K562 (cell line): ENCODE results near the gene MX1. TPM values are rescaled to one million over a fixed set of nuclear protein-coding genes. Genes with fewer than 3 reads are reported as not detected.

Experiments
- ATAC-seq: fragments of 200-7000 bp; cut with Tn5 transposase; 3 replicates; pipeline ENCODE4 v1.9.1; 2020; ENCODE audit warnings: moderate library complexity
- BruUV-seq: library from RNA; stranded (reverse); fragments of 400-500 nt; replicated peaks from 2 replicates; lab custom pipeline; 2021; lab: Mats Ljungman, UMichigan
- CTCF ChIA-PET: fragments of 300-600 bp; formaldehyde crosslinking; extraction: SDS; loops from one replicate; lab custom pipeline; 2021; ENCODE audit warnings: low intra/inter-chr PET ratio; lab: Yijun Ruan, JAX
- POLR2A ChIA-PET: fragments of 300-600, 350-650 bp; sonication (Branson Sonifier 250); formaldehyde crosslinking; extraction: SDS; loops from one replicate; lab custom pipeline; 2021; ENCODE audit warnings: antibody characterized with exemption, inconsistent platforms; lab: Yijun Ruan, JAX
- DNase-seq, 4 experiments: peaks; one replicate each; pipeline versions ENCODE4 v3.0.0 to v3.0.0-alpha.2; 2011 to 2018; ENCODE audit warnings: low spot score in 3 of 4, mixed read lengths in 3 of 4; ENCODE audit errors: extremely low read depth in 1 of 4
- FAIRE-seq: peaks from 2 replicates; lab custom pipeline; 2011; peaks lifted over from hg19 to GRCh38; lab: Jason Lieb, UNC
- H2AFZ ChIP-seq: 2 replicates; pipeline ENCODE4 v1.6.0; 2011; ENCODE audit warnings: low read depth, low read length, control low read depth, inconsistent platforms
- H3K27ac ChIP-seq: fragments of 200-600 bp; 3 replicates; pipeline ENCODE4 v1.8.0; 2011; ENCODE audit warnings: low read depth, mild to moderate bottlenecking, control low read depth, inconsistent platforms, low read length, moderate library complexity, mixed read lengths; ENCODE audit errors: extremely low read depth
- H3K27me3 ChIP-seq, 2 experiments: fragments of 300-600 bp in 1 of 2; 2 replicates in 1 of 2; 3 replicates in 1 of 2; pipeline versions ENCODE4 v1.6.0 to v1.8.0; 2011; ENCODE audit warnings: inconsistent platforms in 2 of 2, low read length in 2 of 2, mild to moderate bottlenecking in 1 of 2, mixed read lengths in 1 of 2, moderate library complexity in 1 of 2; ENCODE audit not compliant: control insufficient read depth in 2 of 2, insufficient read depth in 2 of 2
- H3K36me3 ChIP-seq: fragments of 300-600 bp; 3 replicates; pipeline ENCODE4 v1.8.0; 2011; ENCODE audit warnings: mild to moderate bottlenecking, low read length, inconsistent platforms; ENCODE audit not compliant: control insufficient read depth, insufficient read depth
- H3K4me1 ChIP-seq, 2 experiments: fragments of 200-600 bp in 1 of 2; replicated peaks in 1 of 2; 2 replicates in 1 of 2; 3 replicates in 1 of 2; pipeline versions ENCODE4 v1.5.1 to v1.8.0; 2011; ENCODE audit warnings: inconsistent platforms in 2 of 2, low read length in 2 of 2, mild to moderate bottlenecking in 1 of 2, mixed read lengths in 1 of 2, moderate library complexity in 1 of 2; ENCODE audit not compliant: control insufficient read depth in 2 of 2, insufficient read depth in 2 of 2
- H3K4me2 ChIP-seq: 2 replicates; pipeline ENCODE4 v1.6.1; 2011; ENCODE audit warnings: low read length, control low read depth, inconsistent platforms, mixed read lengths; ENCODE audit not compliant: insufficient read depth
- H3K4me3 ChIP-seq: fragments of 200-600 bp; sonication (generic), shearing (Covaris generic); 2 replicates; pipeline ENCODE4 v1.5.1; 2016; ENCODE audit warnings: control low read depth, inconsistent platforms
- H3K79me2 ChIP-seq: fragments of 200-600 bp; 3 replicates; pipeline ENCODE4 v1.8.0; 2011; ENCODE audit warnings: low read length, inconsistent platforms; ENCODE audit not compliant: control insufficient read depth, insufficient read depth
- H3K9ac ChIP-seq, 2 experiments: 2 replicates each; pipeline versions ENCODE4 v1.6.0 to v1.6.1; 2011; ENCODE audit warnings: low read depth in 2 of 2, low read length in 2 of 2, control low read depth in 1 of 2, inconsistent platforms in 1 of 2, mild to moderate bottlenecking in 1 of 2, mixed read lengths in 1 of 2; ENCODE audit not compliant: insufficient read depth in 1 of 2
- H3K9me1 ChIP-seq: one replicate; pipeline ENCODE4 v1.6.0; 2011; ENCODE audit warnings: inconsistent platforms, mild to moderate bottlenecking, low read length, moderate library complexity; ENCODE audit not compliant: control insufficient read depth, insufficient read depth
- H3K9me3 ChIP-seq: replicated peaks from 2 replicates; pipeline ENCODE4 v1.5.1; 2011; ENCODE audit warnings: low read depth, low read length, inconsistent platforms; ENCODE audit not compliant: control insufficient read depth, insufficient read depth
- H4K20me1 ChIP-seq: replicated peaks from 2 replicates; pipeline ENCODE4 v1.6.1; 2011; ENCODE audit warnings: low read length, inconsistent platforms, mixed read lengths; ENCODE audit not compliant: control insufficient read depth, insufficient read depth
- CTBP1 ChIP-seq: fragments of 450-650 bp; IDR thresholded peaks from 2 replicates; pipeline ENCODE4 v1.6.1; 2016; ENCODE audit warnings: borderline replicate concordance
- ELF4 ChIP-seq: fragments of 450-650 bp; formaldehyde crosslinking; IDR thresholded peaks from 2 replicates; pipeline ENCODE4 v1.4.0; 2022; ENCODE audit warnings: missing genetic modification characterization
- GTF2E2 ChIP-seq: fragments of 200-800 bp; sonication (Bioruptor generic); IDR thresholded peaks from 2 replicates; pipeline ENCODE4 v1.6.1; 2016; ENCODE audit warnings: missing genetic modification characterization, missing compliant biosample characterization
- MEF2D ChIP-seq: conservative IDR thresholded peaks from 2 replicates; pipeline ENCODE4 v1.6.1; 2016; ENCODE audit warnings: low read depth, missing genetic modification characterization, missing compliant biosample characterization
- MEIS2 ChIP-seq: fragments of 450-650 bp; IDR thresholded peaks from 2 replicates; pipeline ENCODE4 v1.6.1; 2014; ENCODE audit warnings: mild to moderate bottlenecking; ENCODE audit not compliant: partially characterized antibody
- PRPF4 ChIP-seq: fragments of 200-400 bp; formaldehyde crosslinking; IDR thresholded peaks from one replicate; pipeline ENCODE4 v1.6.1; 2017; ENCODE audit warnings: low read length, low read depth, mild to moderate bottlenecking; ENCODE audit not compliant: insufficient read depth, poor library complexity, severe bottlenecking
- TARDBP ChIP-seq: fragments of 450-650 bp; IDR thresholded peaks from 2 replicates; pipeline ENCODE4 v1.6.1; 2016
- WHSC1 ChIP-seq: IDR thresholded peaks from one replicate; pipeline ENCODE4 v1.6.1; 2012; ENCODE audit warnings: low read length, control low read depth, inconsistent platforms
- WGBS: fragments of 100-300 bp; shearing (Covaris generic); methylation state at CpG from one replicate; pipeline ENCODE4 v1.1.6; 2016; ENCODE audit warnings: low coverage, mixed read lengths; ENCODE audit not compliant: insufficient coverage; ENCODE audit errors: missing lambda C conversion rate; 5-methylcytosine and 5-hydroxymethylcytosine counted together
- in situ Hi-C: fragments of 300-500 bp; cut with MboI; formaldehyde crosslinking; loops from 4 replicates; pipeline ENCODE4 v1.15.0; 2018; ENCODE audit warnings: inconsistent platforms, mixed read lengths
- intact Hi-C: fragments of 100-400 bp; cut with micrococcal nuclease; formaldehyde crosslinking; loops from 2 replicates; pipeline ENCODE4 v1.14.2; 2022
- polyA plus RNA-seq, 8 experiments: library from polyadenylated mRNA; depleted of rRNA in 4 of 8; stranded (reverse) in 5 of 8; unstranded in 3 of 8; fragments of >200 nt; fragmentation: Nextera tagmentation in 2 of 8; fragmentation: Illumina TruSeq in 1 of 8; extraction: Ambion mirVana in 2 of 8; extraction: Trizol in 1 of 8; gene quantifications; 2 replicates each; pipeline versions ENCODE4 v1.2.1 to v1.2.3, GENCODE V29; 2011 to 2014; ENCODE audit warnings: inconsistent platforms in 1 of 8, missing spikeins in 1 of 8
- total RNA-seq, 7 experiments: library from RNA; depleted of rRNA in 6 of 7; stranded (reverse); fragments of >200 nt in 6 of 7; fragmentation: Illumina TruSeq in 2 of 7; extraction: Trizol in 2 of 7; gene quantifications; 2 replicates each; pipeline versions ENCODE4 v1.2.1 to v1.2.3, GENCODE V29; 2011 to 2021; ENCODE audit warnings: low replicate concordance in 1 of 7
- TF ChIP-seq, protein P1 (sequence below): fragments of 250-450 bp; sonication (Bioruptor Pico); IDR thresholded peaks from 2 replicates; pipeline ENCODE4 v1.5.0; 2020; ENCODE audit warnings: mild to moderate bottlenecking, borderline replicate concordance
- TF ChIP-seq, protein P2 (sequence below): fragments of 250-450 bp; sonication (Bioruptor Pico); IDR thresholded peaks from 2 replicates; pipeline ENCODE4 v1.4.0; 2020; ENCODE audit warnings: mild to moderate bottlenecking, moderate library complexity, borderline replicate concordance
- TF ChIP-seq, protein P3 (sequence below): fragments of 450-650 bp; formaldehyde crosslinking; IDR thresholded peaks from 2 replicates; pipeline ENCODE4 v1.4.0; 2020; ENCODE audit warnings: mild to moderate bottlenecking, moderate library complexity
- TF ChIP-seq, protein P4 (sequence below): sonication (generic); formaldehyde crosslinking; IDR thresholded peaks from 2 replicates; pipeline ENCODE4 v1.8.0; 2022; ENCODE audit warnings: mild to moderate bottlenecking, missing genetic modification reagents
- TF ChIP-seq, protein P5 (sequence below): sonication (generic); formaldehyde crosslinking; IDR thresholded peaks from 2 replicates; pipeline ENCODE4 v1.8.1; 2023; ENCODE audit warnings: mild to moderate bottlenecking, missing genetic modification reagents

The MX1 gene
- total and polyA plus RNA-seq, 9 of the 15 experiments (the other 6 are each of a cell fraction or from before 2014, with no cell fraction given), result 0.07 to 0.51 (median 0.21) TPM; not detected in 5

DNA sequence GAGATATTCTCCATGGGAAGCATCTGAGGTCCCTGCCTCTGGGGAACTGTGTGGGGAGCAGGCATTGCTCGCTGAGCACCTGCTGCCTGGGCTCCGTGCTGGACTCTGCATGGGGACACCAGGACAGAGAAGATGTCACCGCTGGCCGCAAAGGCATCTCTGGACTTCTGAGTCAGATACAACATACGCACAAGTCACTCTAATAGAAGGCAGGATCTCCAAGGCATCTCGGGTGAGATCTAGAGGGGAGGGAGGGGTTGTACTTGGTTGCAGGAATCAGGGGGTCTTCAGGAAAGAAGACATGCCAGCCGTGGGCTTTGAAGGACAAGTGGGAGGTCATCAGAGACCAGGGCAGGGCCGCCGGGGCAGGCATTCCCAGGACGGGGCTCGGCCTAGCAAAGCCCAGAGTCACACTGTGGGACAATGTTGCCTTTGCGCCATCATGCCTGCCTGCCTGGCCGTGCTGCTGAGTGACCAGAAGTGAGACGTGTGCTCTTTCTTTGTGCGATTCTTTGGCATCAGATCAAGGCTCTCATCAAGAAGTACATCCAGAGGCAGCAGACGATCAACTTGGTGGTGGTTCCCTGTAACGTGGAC, 35.9 kb upstream of the MX1 start:
- FAIRE-seq (no peak), ATAC-seq (no peak), DNase-seq (no peak)
- H3K27me3 ChIP-seq, result peaks cover 12 to 43% of the 10 kb centered on the region in 2 experiments
- no peaks in the 10 kb centered on the region for H3K79me2 ChIP-seq
- H4K20me1 ChIP-seq, result no peaks in the 10 kb centered on the region; the same call in 1 of the 2 replicates
- H3K9me3 ChIP-seq, result no peaks in the 10 kb centered on the region
- POLR2A ChIA-PET, result interaction anchor here (0.6 kb wide), 1 partner anchor 124 kb away, joined by 3 read pairs; no protein-coding TSS in a partner anchor
- WGBS, result 2% methylated on average over 17 of the region's 17 CpGs
- CTCF ChIA-PET, result no interaction called here
- no peaks in the 10 kb centered on the region for H3K36me3 ChIP-seq
- TF ChIP-seq ELF4 (CRISPR knock-in tag), result no peak
- TF ChIP-seq, protein P1, sequence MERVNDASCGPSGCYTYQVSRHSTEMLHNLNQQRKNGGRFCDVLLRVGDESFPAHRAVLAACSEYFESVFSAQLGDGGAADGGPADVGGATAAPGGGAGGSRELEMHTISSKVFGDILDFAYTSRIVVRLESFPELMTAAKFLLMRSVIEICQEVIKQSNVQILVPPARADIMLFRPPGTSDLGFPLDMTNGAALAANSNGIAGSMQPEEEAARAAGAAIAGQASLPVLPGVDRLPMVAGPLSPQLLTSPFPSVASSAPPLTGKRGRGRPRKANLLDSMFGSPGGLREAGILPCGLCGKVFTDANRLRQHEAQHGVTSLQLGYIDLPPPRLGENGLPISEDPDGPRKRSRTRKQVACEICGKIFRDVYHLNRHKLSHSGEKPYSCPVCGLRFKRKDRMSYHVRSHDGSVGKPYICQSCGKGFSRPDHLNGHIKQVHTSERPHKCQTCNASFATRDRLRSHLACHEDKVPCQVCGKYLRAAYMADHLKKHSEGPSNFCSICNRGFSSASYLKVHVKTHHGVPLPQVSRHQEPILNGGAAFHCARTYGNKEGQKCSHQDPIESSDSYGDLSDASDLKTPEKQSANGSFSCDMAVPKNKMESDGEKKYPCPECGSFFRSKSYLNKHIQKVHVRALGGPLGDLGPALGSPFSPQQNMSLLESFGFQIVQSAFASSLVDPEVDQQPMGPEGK, result no peak
- TF ChIP-seq PRPF4, result no peak
- TF ChIP-seq, protein P2, sequence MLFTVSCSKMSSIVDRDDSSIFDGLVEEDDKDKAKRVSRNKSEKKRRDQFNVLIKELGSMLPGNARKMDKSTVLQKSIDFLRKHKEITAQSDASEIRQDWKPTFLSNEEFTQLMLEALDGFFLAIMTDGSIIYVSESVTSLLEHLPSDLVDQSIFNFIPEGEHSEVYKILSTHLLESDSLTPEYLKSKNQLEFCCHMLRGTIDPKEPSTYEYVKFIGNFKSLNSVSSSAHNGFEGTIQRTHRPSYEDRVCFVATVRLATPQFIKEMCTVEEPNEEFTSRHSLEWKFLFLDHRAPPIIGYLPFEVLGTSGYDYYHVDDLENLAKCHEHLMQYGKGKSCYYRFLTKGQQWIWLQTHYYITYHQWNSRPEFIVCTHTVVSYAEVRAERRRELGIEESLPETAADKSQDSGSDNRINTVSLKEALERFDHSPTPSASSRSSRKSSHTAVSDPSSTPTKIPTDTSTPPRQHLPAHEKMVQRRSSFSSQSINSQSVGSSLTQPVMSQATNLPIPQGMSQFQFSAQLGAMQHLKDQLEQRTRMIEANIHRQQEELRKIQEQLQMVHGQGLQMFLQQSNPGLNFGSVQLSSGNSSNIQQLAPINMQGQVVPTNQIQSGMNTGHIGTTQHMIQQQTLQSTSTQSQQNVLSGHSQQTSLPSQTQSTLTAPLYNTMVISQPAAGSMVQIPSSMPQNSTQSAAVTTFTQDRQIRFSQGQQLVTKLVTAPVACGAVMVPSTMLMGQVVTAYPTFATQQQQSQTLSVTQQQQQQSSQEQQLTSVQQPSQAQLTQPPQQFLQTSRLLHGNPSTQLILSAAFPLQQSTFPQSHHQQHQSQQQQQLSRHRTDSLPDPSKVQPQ (CRISPR knock-in tag), result no peak
- TF ChIP-seq, protein P3, sequence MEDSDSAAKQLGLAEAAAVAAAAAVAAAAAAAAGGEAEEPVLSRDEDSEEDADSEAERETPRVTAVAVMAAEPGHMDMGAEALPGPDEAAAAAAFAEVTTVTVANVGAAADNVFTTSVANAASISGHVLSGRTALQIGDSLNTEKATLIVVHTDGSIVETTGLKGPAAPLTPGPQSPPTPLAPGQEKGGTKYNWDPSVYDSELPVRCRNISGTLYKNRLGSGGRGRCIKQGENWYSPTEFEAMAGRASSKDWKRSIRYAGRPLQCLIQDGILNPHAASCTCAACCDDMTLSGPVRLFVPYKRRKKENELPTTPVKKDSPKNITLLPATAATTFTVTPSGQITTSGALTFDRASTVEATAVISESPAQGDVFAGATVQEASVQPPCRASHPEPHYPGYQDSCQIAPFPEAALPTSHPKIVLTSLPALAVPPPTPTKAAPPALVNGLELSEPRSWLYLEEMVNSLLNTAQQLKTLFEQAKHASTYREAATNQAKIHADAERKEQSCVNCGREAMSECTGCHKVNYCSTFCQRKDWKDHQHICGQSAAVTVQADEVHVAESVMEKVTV (CRISPR knock-in tag), result no peak
- no peak for TF ChIP-seq MEIS2
- TF ChIP-seq WHSC1, result no peak
- TF ChIP-seq MEF2D (tag), result no peak
- TF ChIP-seq, protein P4, sequence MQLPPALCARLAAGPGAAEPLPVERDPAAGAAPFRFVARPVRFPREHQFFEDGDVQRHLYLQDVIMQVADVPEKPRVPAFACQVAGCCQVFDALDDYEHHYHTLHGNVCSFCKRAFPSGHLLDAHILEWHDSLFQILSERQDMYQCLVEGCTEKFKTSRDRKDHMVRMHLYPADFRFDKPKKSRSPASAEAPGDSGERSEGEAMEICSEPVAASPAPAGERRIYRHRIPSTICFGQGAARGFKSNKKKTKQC (CRISPR knock-in tag), result no peak
- TF ChIP-seq, protein P5, sequence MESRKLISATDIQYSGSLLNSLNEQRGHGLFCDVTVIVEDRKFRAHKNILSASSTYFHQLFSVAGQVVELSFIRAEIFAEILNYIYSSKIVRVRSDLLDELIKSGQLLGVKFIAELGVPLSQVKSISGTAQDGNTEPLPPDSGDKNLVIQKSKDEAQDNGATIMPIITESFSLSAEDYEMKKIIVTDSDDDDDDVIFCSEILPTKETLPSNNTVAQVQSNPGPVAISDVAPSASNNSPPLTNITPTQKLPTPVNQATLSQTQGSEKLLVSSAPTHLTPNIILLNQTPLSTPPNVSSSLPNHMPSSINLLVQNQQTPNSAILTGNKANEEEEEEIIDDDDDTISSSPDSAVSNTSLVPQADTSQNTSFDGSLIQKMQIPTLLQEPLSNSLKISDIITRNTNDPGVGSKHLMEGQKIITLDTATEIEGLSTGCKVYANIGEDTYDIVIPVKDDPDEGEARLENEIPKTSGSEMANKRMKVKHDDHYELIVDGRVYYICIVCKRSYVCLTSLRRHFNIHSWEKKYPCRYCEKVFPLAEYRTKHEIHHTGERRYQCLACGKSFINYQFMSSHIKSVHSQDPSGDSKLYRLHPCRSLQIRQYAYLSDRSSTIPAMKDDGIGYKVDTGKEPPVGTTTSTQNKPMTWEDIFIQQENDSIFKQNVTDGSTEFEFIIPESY (CRISPR knock-in tag), result no peak
- TF ChIP-seq TARDBP, result no peak
- TF ChIP-seq GTF2E2 (tag), result no peak
- no peak for TF ChIP-seq CTBP1
- no peak overlapping the region for H3K4me3 ChIP-seq
- H3K4me1 ChIP-seq, result no peaks in the 10 kb centered on the region
- intact Hi-C loops, result no loop called here
- H3K27ac ChIP-seq, result no peak overlapping the region
- BruUV-seq, result no TSS peak
- no peak overlapping the region for H2AFZ ChIP-seq
- H3K9ac ChIP-seq, result no peak overlapping the region
- in situ Hi-C loops, result no loop called here
- no peaks in the 10 kb centered on the region for H3K9me1 ChIP-seq
- H3K4me2 ChIP-seq, result no peak overlapping the region
